Measurements from ENCODE around the gene PTPN2.

GRCh38 chr18:12747530-12748315 is 136.3 kb downstream of the PTPN2 start:
- no peak for TF ChIP-seq EZH2 (IDR thresholded peaks at IDR 0.05; ENCODE audit: low read length, unreplicated experiment)
- TF ChIP-seq CTCF (conservative IDR thresholded peaks at IDR 0.05; ENCODE audit: low read depth, low read length): no peak
- TF ChIP-seq EZH2phosphoT487 (IDR thresholded peaks at IDR 0.05; ENCODE audit: borderline replicate concordance, low read length): no peak
